Activated B cell treated with CpG ODN at 0.5 μM for 24 hours (primary cell): ENCODE results near the gene CEP126. TPM values are rescaled to one million over a fixed set of nuclear protein-coding genes. Genes with fewer than 3 reads are reported as not detected.
"Not testable (repeated sequence)": the region's sequence is repeated elsewhere in the genome, so short reads cannot be mapped to it uniquely, and the experiment has no call there.

ENCODE experiments used
- ATAC-seq: fragments of 200-7000 bp; cut with Tn5 transposase; one replicate; pipeline ENCODE4 v1.10.0; 2021; ENCODE audit warnings: low read depth, mild to moderate bottlenecking, moderate library complexity
- CTCF ChIA-PET: fragments of 350-600 bp; sonication (Branson Sonifier 250); formaldehyde crosslinking; loops from one replicate; lab custom pipeline; 2021; ENCODE audit warnings: antibody characterized with exemption; lab: Charles Lee
- POLR2A ChIA-PET: fragments of 350-600 bp; sonication (Branson Sonifier 250); formaldehyde crosslinking; loops from one replicate; lab custom pipeline; 2021; ENCODE audit warnings: antibody characterized with exemption; lab: Charles Lee
- DNase-seq: peaks from one replicate; pipeline ENCODE4 v3.0.0; 2022
- H3K27ac Mint-ChIP-seq: one replicate; pipeline ENCODE4 v1.8.0; 2020; ENCODE audit warnings: mixed read lengths
- H3K27me3 Mint-ChIP-seq: one replicate; pipeline ENCODE4 v1.8.0; 2021; ENCODE audit warnings: mixed read lengths
- H3K36me3 Mint-ChIP-seq: one replicate; pipeline ENCODE4 v1.8.0; 2021; ENCODE audit warnings: low read depth, mixed read lengths
- H3K4me1 Mint-ChIP-seq: one replicate; pipeline ENCODE4 v1.8.0; 2021; ENCODE audit warnings: mixed read lengths
- H3K4me3 Mint-ChIP-seq: one replicate; pipeline ENCODE4 v1.8.0; 2020; ENCODE audit warnings: mild to moderate bottlenecking, mixed read lengths
- H3K9me3 Mint-ChIP-seq: one replicate; pipeline ENCODE4 v1.8.0; 2020; ENCODE audit warnings: mixed read lengths
- intact Hi-C: fragments of 100-400 bp; cut with micrococcal nuclease; formaldehyde crosslinking; loops from one replicate; pipeline ENCODE4 v1.15.1; 2024
- total RNA-seq: library from RNA; stranded (reverse); gene quantifications from 2 replicates; pipeline ENCODE4 v1.2.3, GENCODE V29; 2022
- TF ChIP-seq, protein P1 (sequence below): fragments of 200-600 bp; IDR thresholded peaks from one replicate; pipeline ENCODE4 v1.8.0; 2022; ENCODE audit warnings: antibody characterized with exemption, mild to moderate bottlenecking

Gene CEP126
- total RNA-seq, 1 donor from 2014 or later, result 1.5 TPM

DNA sequence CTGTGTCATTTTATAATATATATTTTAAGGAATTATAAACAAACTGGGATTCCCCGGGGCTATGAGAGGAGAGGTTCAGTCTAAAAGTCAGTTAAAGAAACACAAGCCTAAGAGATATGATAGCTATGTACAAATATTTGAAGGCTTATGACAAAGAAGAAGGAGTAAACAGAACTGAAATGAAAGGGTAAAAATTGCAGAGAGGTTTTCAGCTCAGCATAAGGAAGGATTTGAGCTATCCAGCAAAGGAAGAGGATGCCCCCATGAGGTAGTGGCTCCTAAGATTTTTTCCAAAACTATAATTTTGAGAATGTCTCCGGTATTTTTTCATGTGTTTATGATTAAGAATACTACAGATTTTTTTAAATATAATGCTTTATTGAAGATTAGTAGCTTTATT is 59.4 kb downstream of the CEP126 start:
- ChIA-PET POLR2A (no interaction called here), CTCF (interaction anchor here (1.0 to 1.2 kb wide), 2 partner anchors 34 to 113 kb away, joined by 4 to 5 read pairs; no protein-coding TSS in a partner anchor)
- no peak for ATAC-seq
- Mint-ChIP-seq H3K9me3 (peaks cover 6% of the 10 kb centered on the region), H3K27me3 (no peaks in the 10 kb centered on the region), H3K36me3 (no peaks in the 10 kb centered on the region), H3K4me1 (no peaks in the 10 kb centered on the region), H3K27ac (no peak overlapping the region), H3K4me3 (no peak overlapping the region)
- TF ChIP-seq, protein P1, sequence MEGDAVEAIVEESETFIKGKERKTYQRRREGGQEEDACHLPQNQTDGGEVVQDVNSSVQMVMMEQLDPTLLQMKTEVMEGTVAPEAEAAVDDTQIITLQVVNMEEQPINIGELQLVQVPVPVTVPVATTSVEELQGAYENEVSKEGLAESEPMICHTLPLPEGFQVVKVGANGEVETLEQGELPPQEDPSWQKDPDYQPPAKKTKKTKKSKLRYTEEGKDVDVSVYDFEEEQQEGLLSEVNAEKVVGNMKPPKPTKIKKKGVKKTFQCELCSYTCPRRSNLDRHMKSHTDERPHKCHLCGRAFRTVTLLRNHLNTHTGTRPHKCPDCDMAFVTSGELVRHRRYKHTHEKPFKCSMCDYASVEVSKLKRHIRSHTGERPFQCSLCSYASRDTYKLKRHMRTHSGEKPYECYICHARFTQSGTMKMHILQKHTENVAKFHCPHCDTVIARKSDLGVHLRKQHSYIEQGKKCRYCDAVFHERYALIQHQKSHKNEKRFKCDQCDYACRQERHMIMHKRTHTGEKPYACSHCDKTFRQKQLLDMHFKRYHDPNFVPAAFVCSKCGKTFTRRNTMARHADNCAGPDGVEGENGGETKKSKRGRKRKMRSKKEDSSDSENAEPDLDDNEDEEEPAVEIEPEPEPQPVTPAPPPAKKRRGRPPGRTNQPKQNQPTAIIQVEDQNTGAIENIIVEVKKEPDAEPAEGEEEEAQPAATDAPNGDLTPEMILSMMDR, result no peak
- intact Hi-C loops, result no loop called here
- no peak for DNase-seq

DNA sequence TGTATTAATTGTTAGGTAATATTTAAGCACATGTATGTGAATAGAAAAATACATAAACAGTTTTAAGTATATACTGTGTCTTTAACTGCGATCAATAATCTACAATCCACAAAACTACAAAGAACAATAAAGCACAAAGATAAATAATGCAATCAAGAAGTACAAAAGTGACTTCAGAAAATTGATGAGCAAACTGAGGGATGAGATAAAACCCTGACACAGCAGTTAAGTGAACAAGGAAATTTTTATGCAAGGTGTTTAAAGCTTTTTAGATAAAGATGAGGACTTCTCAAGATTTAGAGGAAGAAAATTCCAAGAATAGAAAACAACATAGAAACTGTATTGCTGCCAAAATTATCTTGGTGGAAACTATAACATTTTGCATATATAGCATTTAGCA is 60.0 kb downstream of the CEP126 start:
- no peak overlapping the region for H3K4me3 Mint-ChIP-seq
- ATAC-seq, result no peak
- H3K36me3 Mint-ChIP-seq, result no peaks in the 10 kb centered on the region
- H3K4me1 Mint-ChIP-seq, result no peaks in the 10 kb centered on the region
- TF ChIP-seq, protein P1, result no peak
- H3K27ac Mint-ChIP-seq, result no peak overlapping the region
- peaks cover 6% of the 10 kb centered on the region for H3K9me3 Mint-ChIP-seq
- no peak for DNase-seq
- H3K27me3 Mint-ChIP-seq, result no peaks in the 10 kb centered on the region
- intact Hi-C loops, result no loop called here
- POLR2A ChIA-PET, result no interaction called here
- CTCF ChIA-PET, result interaction anchor here (1.0 to 1.2 kb wide), 2 partner anchors 33 to 114 kb away, joined by 4 to 5 read pairs; no protein-coding TSS in a partner anchor

DNA sequence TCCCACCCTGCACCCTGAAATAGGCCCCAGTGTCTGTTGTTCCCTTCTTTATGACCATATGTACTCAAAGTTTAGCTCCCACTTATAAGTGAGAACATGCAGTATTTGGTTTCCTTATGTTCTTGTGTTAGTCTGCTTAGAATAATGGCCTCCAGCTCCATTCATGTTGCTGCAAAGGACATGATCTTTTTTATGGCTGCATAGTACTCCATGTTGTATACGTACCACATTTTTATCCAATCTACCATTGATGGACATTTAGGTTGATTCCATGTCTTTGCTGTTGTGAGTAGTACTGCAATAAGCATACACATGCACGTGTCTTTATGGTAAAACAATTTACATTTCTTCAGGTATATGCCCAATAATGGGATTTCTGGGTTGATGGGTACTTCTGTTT is 60.9 kb downstream of the CEP126 start:
- ChIA-PET POLR2A (no interaction called here), CTCF (no interaction called here)
- Mint-ChIP-seq H3K4me1 (no peaks in the 10 kb centered on the region), H3K36me3 (no peaks in the 10 kb centered on the region), H3K27me3 (no peaks in the 10 kb centered on the region), H3K4me3 (no peak overlapping the region), H3K9me3 (peaks cover 6% of the 10 kb centered on the region), H3K27ac (no peak overlapping the region)
- TF ChIP-seq, protein P1, result no peak
- no peak for DNase-seq
- ATAC-seq, result no peak
- intact Hi-C loops, result no loop called here

DNA sequence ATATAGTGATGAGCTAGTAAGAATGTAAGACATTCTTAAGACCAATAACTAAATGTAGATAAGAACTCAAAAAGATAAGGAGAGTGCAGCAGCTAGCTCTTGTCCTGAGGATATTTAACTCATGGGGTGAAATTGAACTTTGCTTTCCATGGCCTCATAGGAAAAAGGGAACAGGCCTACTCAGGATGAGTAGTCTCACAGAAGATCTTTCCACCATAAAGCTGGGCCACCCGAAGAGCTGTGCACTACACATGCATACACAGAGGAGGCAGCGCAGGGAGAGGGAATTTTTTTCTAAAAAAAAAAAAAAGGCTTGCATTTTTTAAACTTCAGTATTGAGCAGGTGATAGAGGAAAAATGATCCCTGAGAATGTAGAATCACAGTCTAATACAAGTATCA is 72.6 kb downstream of the CEP126 start:
- ChIA-PET CTCF (no interaction called here), POLR2A (no interaction called here)
- no peaks in the 10 kb centered on the region for H3K27me3 Mint-ChIP-seq
- H3K4me1 Mint-ChIP-seq, result no peaks in the 10 kb centered on the region
- H3K9me3 Mint-ChIP-seq, result no peaks in the 10 kb centered on the region
- H3K36me3 Mint-ChIP-seq, result no peaks in the 10 kb centered on the region
- no peak overlapping the region for H3K4me3 Mint-ChIP-seq
- H3K27ac Mint-ChIP-seq, result no peak overlapping the region
- ATAC-seq (no peak), DNase-seq (no peak)
- intact Hi-C loops, result no loop called here
- TF ChIP-seq, protein P1, result no peak

DNA sequence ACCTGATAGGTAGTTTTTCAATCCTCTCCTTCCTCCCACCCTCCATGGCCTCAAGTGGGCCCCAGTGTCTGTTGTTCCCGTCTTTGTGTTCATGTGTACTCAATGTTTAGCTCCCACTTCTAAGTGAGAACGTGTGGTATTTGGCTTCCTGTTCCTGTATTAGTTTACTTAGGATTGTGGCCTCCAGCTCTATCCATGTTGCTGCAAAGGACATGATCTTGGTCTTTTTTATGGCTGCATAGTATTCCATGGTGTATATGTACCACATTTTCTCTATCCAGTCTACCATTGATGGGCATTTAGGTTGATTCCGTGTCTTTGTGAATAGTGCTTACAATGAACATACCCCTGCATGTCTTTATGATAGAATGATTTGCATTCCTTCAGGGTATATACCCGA is 78.4 kb downstream of the CEP126 start:
- DNase-seq, result no peak
- intact Hi-C loops, result no loop called here
- Mint-ChIP-seq H3K36me3 (peaks cover 5% of the 10 kb centered on the region), H3K4me3 (no peak overlapping the region), H3K4me1 (no peaks in the 10 kb centered on the region), H3K27me3 (no peaks in the 10 kb centered on the region), H3K27ac (no peak overlapping the region), H3K9me3 (peaks cover 5% of the 10 kb centered on the region)
- TF ChIP-seq, protein P1, result no peak
- no peak for ATAC-seq
- ChIA-PET POLR2A (no interaction called here), CTCF (no interaction called here)

DNA sequence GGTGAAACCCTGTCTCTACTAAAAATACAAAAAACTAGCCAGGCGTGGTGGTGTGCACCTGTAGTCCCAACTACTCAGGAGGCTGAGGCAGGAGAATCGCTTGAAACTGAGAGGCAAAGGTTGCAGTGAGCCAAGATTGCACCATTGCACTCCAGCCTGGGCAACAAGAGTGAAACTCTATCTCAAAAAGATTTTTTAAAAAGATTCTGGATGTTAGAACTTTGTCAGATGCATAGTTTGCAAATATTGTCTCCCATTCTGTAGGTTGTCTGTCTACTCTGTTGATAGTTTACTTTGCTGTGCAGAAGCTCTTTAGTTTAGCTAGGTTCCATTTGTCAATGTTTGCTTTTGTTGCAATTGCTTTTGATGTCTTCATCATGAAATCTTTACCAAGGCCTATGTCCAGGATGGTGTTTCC is 79.3 kb downstream of the CEP126 start:
- CTCF ChIA-PET, result not testable (repeated sequence)

More for the DNA sequence above, 79.3 kb downstream of the CEP126 start:
- H3K36me3 Mint-ChIP-seq, DNase-seq, ATAC-seq, intact Hi-C loops, H3K4me1 Mint-ChIP-seq, H3K27me3 Mint-ChIP-seq, H3K9me3 Mint-ChIP-seq, POLR2A ChIA-PET, H3K27ac Mint-ChIP-seq, H3K4me3 Mint-ChIP-seq: not testable (repeated sequence)
